HepG2 (cell line): ENCODE data around the gene TMEM95. TPM values are rescaled to one million over a fixed set of nuclear protein-coding genes. Genes with fewer than 3 reads are reported as not detected.

Source experiments
- AGO1 ChIP-seq: fragments of 200-400 bp; formaldehyde crosslinking; IDR thresholded peaks from 2 replicates; pipeline ENCODE4 v1.6.1; 2017; ENCODE audit warnings: mild to moderate bottlenecking, low read depth, low read length, moderate library complexity; ENCODE audit not compliant: poor library complexity, severe bottlenecking
- ELF4 ChIP-seq: sonication (generic); formaldehyde crosslinking; IDR thresholded peaks from 2 replicates; pipeline ENCODE4 v1.5.0; 2020; ENCODE audit warnings: missing genetic modification reagents, mild to moderate bottlenecking, moderate library complexity, borderline replicate concordance
- GATA4 ChIP-seq: sonication (generic); IDR thresholded peaks from 2 replicates; pipeline ENCODE4 v1.6.1; 2016; ENCODE audit warnings: antibody characterized with exemption, low read depth, borderline replicate concordance
- IKZF5 ChIP-seq: IDR thresholded peaks from 2 replicates; pipeline ENCODE4 v1.6.1; 2018; ENCODE audit warnings: missing genetic modification reagents, mild to moderate bottlenecking, missing compliant biosample characterization
- NFKB2 ChIP-seq: sonication (generic); formaldehyde crosslinking; IDR thresholded peaks from 2 replicates; pipeline ENCODE4 v1.4.0; 2020; ENCODE audit warnings: missing genetic modification reagents, borderline replicate concordance
- SSRP1 ChIP-seq: IDR thresholded peaks from 2 replicates; pipeline ENCODE4 v1.6.1; 2016; ENCODE audit warnings: control low read depth
- TFDP2 ChIP-seq: sonication (generic); formaldehyde crosslinking; IDR thresholded peaks from 2 replicates; pipeline ENCODE4 v1.4.0; 2020; ENCODE audit warnings: missing genetic modification reagents
- THRA ChIP-seq: sonication (generic); formaldehyde crosslinking; IDR thresholded peaks from 2 replicates; pipeline ENCODE4 v1.4.0; 2020; ENCODE audit warnings: missing genetic modification reagents, borderline replicate concordance
- TIGD3 ChIP-seq: sonication (generic); formaldehyde crosslinking; IDR thresholded peaks from 2 replicates; pipeline ENCODE4 v1.5.1; 2020; ENCODE audit warnings: mild to moderate bottlenecking, missing genetic modification reagents, borderline replicate concordance
- ZNF34 ChIP-seq: sonication (generic); formaldehyde crosslinking; IDR thresholded peaks from 2 replicates; pipeline ENCODE4 v1.4.0; 2020; ENCODE audit warnings: mild to moderate bottlenecking, missing genetic modification reagents, borderline replicate concordance
- ZNF558 ChIP-seq: sonication (generic); formaldehyde crosslinking; IDR thresholded peaks from 2 replicates; pipeline ENCODE4 v1.9.0; 2022; ENCODE audit warnings: mild to moderate bottlenecking, missing genetic modification reagents, borderline replicate concordance
- ZNF672 ChIP-seq: sonication (generic); formaldehyde crosslinking; IDR thresholded peaks from 2 replicates; pipeline ENCODE4 v1.8.1; 2022; ENCODE audit warnings: missing genetic modification reagents
- polyA plus RNA-seq, 8 experiments: library from polyadenylated mRNA; depleted of rRNA in 3 of 8; stranded (reverse) in 7 of 8; unstranded in 1 of 8; fragments of >200 nt; fragmentation: Illumina TruSeq in 4 of 8; extraction: Trizol in 4 of 8; gene quantifications; 2 replicates each; pipeline versions ENCODE4 v1.2.1 to v1.2.3, GENCODE V29; 2011 to 2016; ENCODE audit warnings: low read depth in 4 of 8, missing spikeins in 1 of 8, mixed read lengths in 1 of 8; ENCODE audit not compliant: insufficient read depth in 1 of 8
- total RNA-seq, 5 experiments: library from RNA; depleted of rRNA; stranded (reverse); fragments of >200 nt; fragmentation: Illumina TruSeq; extraction: Trizol; gene quantifications; 2 replicates each; pipeline ENCODE4 v1.2.3, GENCODE V29; 2016; ENCODE audit warnings: low read depth in 1 of 5
- TF ChIP-seq, protein P1 (sequence below): sonication (generic); formaldehyde crosslinking; IDR thresholded peaks from 2 replicates; pipeline ENCODE4 v1.4.0; 2020; ENCODE audit warnings: missing genetic modification reagents, mild to moderate bottlenecking, borderline replicate concordance
- TF ChIP-seq, protein P2 (sequence below): sonication (generic); formaldehyde crosslinking; IDR thresholded peaks from 2 replicates; pipeline ENCODE4 v1.8.0; 2022; ENCODE audit warnings: missing genetic modification reagents, low read depth, mild to moderate bottlenecking, borderline replicate concordance
- TF ChIP-seq, protein P3 (sequence below): sonication (generic); formaldehyde crosslinking; IDR thresholded peaks from 2 replicates; pipeline ENCODE4 v1.8.0; 2022; ENCODE audit warnings: mild to moderate bottlenecking, missing genetic modification reagents, moderate library complexity
- TF ChIP-seq, protein P4 (sequence below): sonication (generic); formaldehyde crosslinking; IDR thresholded peaks from 2 replicates; pipeline ENCODE4 v1.5.0; 2020; ENCODE audit warnings: missing genetic modification reagents, mild to moderate bottlenecking, borderline replicate concordance

TMEM95 gene
- total and polyA plus RNA-seq, 2 of the 13 experiments (the other 11 are each of a cell fraction or from before 2014, with no cell fraction given): not detected

GRCh38 chr17:7306911-7307685 is 47.9 kb upstream of the TMEM95 start, which contains the start of gene EIF5A (continued):
- TF ChIP-seq TIGD3 (CRISPR knock-in tag) (no peak), IKZF5 (CRISPR knock-in tag) (no peak), SSRP1 (CRISPR knock-in tag) (no peak), ZNF558 (CRISPR knock-in tag) (no peak), ZNF34 (0 out of 2 replicates have a peak, but pooled peaks have one; percentile 74), THRA (CRISPR knock-in tag) (no peak), AGO1 (no peak), GATA4 (peak; percentile 37; the same call in 1 of the 2 replicates), ZNF672 (no peak), ELF4 (no peak), TFDP2 (CRISPR knock-in tag) (no peak), NFKB2 (CRISPR knock-in tag) (no peak)
- TF ChIP-seq, protein P1, sequence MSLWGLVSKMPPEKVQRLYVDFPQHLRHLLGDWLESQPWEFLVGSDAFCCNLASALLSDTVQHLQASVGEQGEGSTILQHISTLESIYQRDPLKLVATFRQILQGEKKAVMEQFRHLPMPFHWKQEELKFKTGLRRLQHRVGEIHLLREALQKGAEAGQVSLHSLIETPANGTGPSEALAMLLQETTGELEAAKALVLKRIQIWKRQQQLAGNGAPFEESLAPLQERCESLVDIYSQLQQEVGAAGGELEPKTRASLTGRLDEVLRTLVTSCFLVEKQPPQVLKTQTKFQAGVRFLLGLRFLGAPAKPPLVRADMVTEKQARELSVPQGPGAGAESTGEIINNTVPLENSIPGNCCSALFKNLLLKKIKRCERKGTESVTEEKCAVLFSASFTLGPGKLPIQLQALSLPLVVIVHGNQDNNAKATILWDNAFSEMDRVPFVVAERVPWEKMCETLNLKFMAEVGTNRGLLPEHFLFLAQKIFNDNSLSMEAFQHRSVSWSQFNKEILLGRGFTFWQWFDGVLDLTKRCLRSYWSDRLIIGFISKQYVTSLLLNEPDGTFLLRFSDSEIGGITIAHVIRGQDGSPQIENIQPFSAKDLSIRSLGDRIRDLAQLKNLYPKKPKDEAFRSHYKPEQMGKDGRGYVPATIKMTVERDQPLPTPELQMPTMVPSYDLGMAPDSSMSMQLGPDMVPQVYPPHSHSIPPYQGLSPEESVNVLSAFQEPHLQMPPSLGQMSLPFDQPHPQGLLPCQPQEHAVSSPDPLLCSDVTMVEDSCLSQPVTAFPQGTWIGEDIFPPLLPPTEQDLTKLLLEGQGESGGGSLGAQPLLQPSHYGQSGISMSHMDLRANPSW (CRISPR knock-in tag): no peak
- TF ChIP-seq, protein P2, sequence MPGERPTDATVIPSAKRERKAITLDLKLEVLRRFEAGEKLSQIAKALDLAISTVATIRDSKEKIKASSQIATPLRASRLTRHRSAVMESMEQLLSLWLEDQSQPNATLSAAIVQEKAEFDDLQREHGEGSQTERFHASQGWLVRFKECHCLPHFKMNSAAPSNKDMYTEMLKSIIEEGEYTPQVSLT (CRISPR knock-in tag): no peak
- TF ChIP-seq, protein P3, sequence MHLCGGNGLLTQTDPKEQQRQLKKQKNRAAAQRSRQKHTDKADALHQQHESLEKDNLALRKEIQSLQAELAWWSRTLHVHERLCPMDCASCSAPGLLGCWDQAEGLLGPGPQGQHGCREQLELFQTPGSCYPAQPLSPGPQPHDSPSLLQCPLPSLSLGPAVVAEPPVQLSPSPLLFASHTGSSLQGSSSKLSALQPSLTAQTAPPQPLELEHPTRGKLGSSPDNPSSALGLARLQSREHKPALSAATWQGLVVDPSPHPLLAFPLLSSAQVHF (CRISPR knock-in tag): no peak
- TF ChIP-seq, protein P4, sequence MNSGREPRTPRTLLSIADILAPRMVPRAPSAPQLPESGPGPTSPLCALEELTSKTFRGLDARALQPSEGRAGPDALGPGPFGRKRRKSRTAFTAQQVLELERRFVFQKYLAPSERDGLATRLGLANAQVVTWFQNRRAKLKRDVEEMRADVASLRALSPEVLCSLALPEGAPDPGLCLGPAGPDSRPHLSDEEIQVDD (CRISPR knock-in tag): no peak
